Smooth muscle cell (in vitro differentiated cells): ENCODE measurements around the gene MYO1G. TPM values are rescaled to one million over a fixed set of nuclear protein-coding genes. Genes with fewer than 3 reads are reported as not detected.

Experiments used
- DNase-seq: peaks from one replicate; lab custom pipeline; 2025; ENCODE audit not compliant: unreplicated experiment; lab: John Stamatoyannopoulos, UW
- H2AFZ ChIP-seq: fragments of 200-600 bp; sonication (generic); 2 replicates; pipeline ENCODE4 v1.6.0; 2016; ENCODE audit warnings: antibody characterized with exemption, low read depth, mild to moderate bottlenecking
- H3F3A ChIP-seq: fragments of 200-600 bp; sonication (generic); 2 replicates; pipeline ENCODE4 v1.6.0; 2017; ENCODE audit warnings: antibody characterized with exemption, low read depth
- H3K27ac ChIP-seq: fragments of 200-600 bp; sonication (generic); 2 replicates; pipeline ENCODE4 v1.5.1; 2016; ENCODE audit warnings: low read depth, mild to moderate bottlenecking
- H3K27me3 ChIP-seq: fragments of 200-600 bp; sonication (generic); 2 replicates; pipeline ENCODE4 v1.6.1; 2016; ENCODE audit warnings: low read depth, mild to moderate bottlenecking
- H3K36me3 ChIP-seq: fragments of 200-600 bp; sonication (generic); 2 replicates; pipeline ENCODE4 v1.5.1; 2016; ENCODE audit warnings: low read depth
- H3K4me1 ChIP-seq: fragments of 200-600 bp; sonication (generic); 2 replicates; pipeline ENCODE4 v1.5.1; 2016; ENCODE audit warnings: low read depth
- H3K4me2 ChIP-seq: fragments of 200-600 bp; sonication (generic); 2 replicates; pipeline ENCODE4 v1.6.0; 2016; ENCODE audit warnings: mild to moderate bottlenecking
- H3K4me3 ChIP-seq: fragments of 200-600 bp; sonication (generic); 2 replicates; pipeline ENCODE4 v1.5.1; 2016; ENCODE audit warnings: mild to moderate bottlenecking
- H3K79me2 ChIP-seq: fragments of 200-600 bp; sonication (generic); 2 replicates; pipeline ENCODE4 v1.6.0; 2016; ENCODE audit warnings: low read depth, mild to moderate bottlenecking
- H3K9ac ChIP-seq: fragments of 200-600 bp; sonication (generic); 2 replicates; pipeline ENCODE4 v1.6.0; 2016; ENCODE audit warnings: low read depth
- H3K9me3 ChIP-seq: fragments of 200-600 bp; sonication (generic); replicated peaks from 2 replicates; pipeline ENCODE4 v1.5.1; 2016; ENCODE audit warnings: low read depth
- H4K20me1 ChIP-seq: fragments of 200-600 bp; sonication (generic); 2 replicates; pipeline ENCODE4 v1.6.0; 2016; ENCODE audit warnings: low read depth
- CTCF ChIP-seq: fragments of 200-600 bp; sonication (generic); IDR thresholded peaks from 2 replicates; pipeline ENCODE4 v1.5.1; 2017; ENCODE audit warnings: borderline replicate concordance, mild to moderate bottlenecking, antibody characterized with exemption; ENCODE audit not compliant: insufficient read depth, poor library complexity, severe bottlenecking
- WGBS: methylation state at CpG from one replicate; pipeline ENCODE4 v1.1.7; 2016; ENCODE audit warnings: low lambda C conversion rate; 5-methylcytosine and 5-hydroxymethylcytosine counted together
- polyA plus RNA-seq: library from polyadenylated mRNA; unstranded; fragments of >200 nt; fragmentation: Nextera tagmentation; extraction: Ambion mirVana; gene quantifications from 2 replicates; pipeline ENCODE4 v1.2.1, GENCODE V29; 2016
- total RNA-seq: library from RNA; depleted of rRNA; stranded (reverse); fragments of >200 nt; gene quantifications from 2 replicates; pipeline ENCODE4 v1.2.3, GENCODE V29; 2014

MYO1G gene
- total and polyA plus RNA-seq, 2 experiments from 2014 or later = 0.27 TPM; not detected in 1

DNA sequence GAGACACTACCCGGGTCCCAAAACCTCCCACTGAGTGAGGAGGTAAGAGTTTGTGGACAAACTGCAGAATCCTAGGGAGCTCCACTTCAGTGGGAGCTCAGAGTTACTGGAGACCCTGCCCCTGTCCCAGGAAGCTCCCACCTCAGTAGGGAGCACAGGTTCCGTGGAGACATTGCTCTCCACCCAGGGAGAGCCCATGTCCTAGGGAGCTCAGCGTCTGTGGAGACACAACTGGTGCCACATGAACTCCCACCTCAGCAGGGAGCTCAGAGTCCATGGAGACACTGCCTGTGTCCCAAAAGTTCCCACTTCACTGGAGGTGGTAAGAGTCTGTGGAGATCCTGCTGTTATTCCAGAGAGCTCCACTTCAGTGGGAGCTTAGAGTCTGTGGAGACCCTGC is 6.3 kb downstream of the MYO1G start:
- 87% methylated on average over 3 of the region's 3 CpGs for WGBS
- Histone ChIP-seq H3K36me3 (no peaks in the 10 kb centered on the region), H3K4me3 (no peak overlapping the region), H3F3A (no peaks in the 10 kb centered on the region), H2AFZ (no peak overlapping the region), H3K9me3 (no peaks in the 10 kb centered on the region), H3K79me2 (no peaks in the 10 kb centered on the region), H4K20me1 (no peaks in the 10 kb centered on the region), H3K4me1 (no peaks in the 10 kb centered on the region), H3K27ac (no peak overlapping the region), H3K4me2 (no peak overlapping the region), H3K27me3 (no peaks in the 10 kb centered on the region), H3K9ac (no peak overlapping the region)
- TF ChIP-seq CTCF = no peak
- DNase-seq = no peak

DNA sequence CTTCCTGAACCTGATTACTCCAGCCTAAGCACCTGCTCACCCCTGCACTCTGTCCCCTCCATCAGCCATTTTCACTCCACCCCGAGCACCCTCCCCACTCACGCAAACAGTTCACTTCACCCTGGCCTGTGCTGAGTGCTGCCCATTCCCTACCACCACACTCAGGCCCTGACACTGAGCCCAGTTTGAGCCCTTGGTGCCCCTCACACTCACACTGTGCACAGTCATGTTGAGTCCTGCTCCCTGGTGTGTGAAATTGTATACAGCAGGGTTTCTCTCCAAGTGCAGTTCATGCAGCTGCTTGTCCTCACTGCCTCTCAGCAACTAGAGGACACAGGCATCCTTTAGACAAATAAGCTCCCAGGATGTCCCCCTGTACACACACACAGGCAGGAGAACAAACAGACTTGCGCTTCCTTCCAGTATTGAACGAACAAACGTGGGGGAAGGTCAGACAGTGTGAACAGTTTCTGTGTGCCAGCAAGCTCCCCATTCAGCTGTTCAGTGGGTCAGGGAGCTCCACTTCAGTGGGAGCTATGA is 6.8 kb downstream of the MYO1G start:
- H2AFZ ChIP-seq = no peak overlapping the region
- no peaks in the 10 kb centered on the region for H3K79me2 ChIP-seq
- H4K20me1 ChIP-seq = no peaks in the 10 kb centered on the region

GRCh38 chr7:44971188-44971901 is 7.5 kb downstream of the MYO1G start:
- Histone ChIP-seq H3K9me3 (no peaks in the 10 kb centered on the region), H3K27ac (no peak overlapping the region), H4K20me1 (no peaks in the 10 kb centered on the region), H2AFZ (no peak overlapping the region), H3K36me3 (no peaks in the 10 kb centered on the region), H3K4me1 (no peaks in the 10 kb centered on the region), H3K4me2 (no peak overlapping the region), H3K27me3 (no peaks in the 10 kb centered on the region), H3K9ac (no peak overlapping the region), H3K79me2 (no peaks in the 10 kb centered on the region), H3K4me3 (no peak overlapping the region), H3F3A (no peaks in the 10 kb centered on the region)
- 95% methylated on average over 10 of the region's 10 CpGs for WGBS
- no peak for TF ChIP-seq CTCF
- no peak for DNase-seq

More for the DNA sequence above, 6.8 kb downstream of the MYO1G start:
- no peaks in the 10 kb centered on the region for H3K9me3 ChIP-seq
- H3K4me2 ChIP-seq = no peak overlapping the region
- H3K27me3 ChIP-seq = no peaks in the 10 kb centered on the region
- no peak overlapping the region for H3K27ac ChIP-seq
- DNase-seq = no peak
- no peak overlapping the region for H3K4me3 ChIP-seq
- 85% methylated on average over 5 of the region's 5 CpGs for WGBS
- no peak for TF ChIP-seq CTCF
- H3F3A ChIP-seq = no peaks in the 10 kb centered on the region
- H3K36me3 ChIP-seq = no peaks in the 10 kb centered on the region
- H3K9ac ChIP-seq = no peak overlapping the region
- no peaks in the 10 kb centered on the region for H3K4me1 ChIP-seq
